Smooth muscle cell of the brain vasculature (primary cell): Measurements from ENCODE around the gene POLD4.

ENCODE experiments used
- DNase-seq: peaks from one replicate; pipeline ENCODE4 v3.0.0-alpha.2; 2012; ENCODE audit warnings: low read depth, low spot score

Gene POLD4

DNA sequence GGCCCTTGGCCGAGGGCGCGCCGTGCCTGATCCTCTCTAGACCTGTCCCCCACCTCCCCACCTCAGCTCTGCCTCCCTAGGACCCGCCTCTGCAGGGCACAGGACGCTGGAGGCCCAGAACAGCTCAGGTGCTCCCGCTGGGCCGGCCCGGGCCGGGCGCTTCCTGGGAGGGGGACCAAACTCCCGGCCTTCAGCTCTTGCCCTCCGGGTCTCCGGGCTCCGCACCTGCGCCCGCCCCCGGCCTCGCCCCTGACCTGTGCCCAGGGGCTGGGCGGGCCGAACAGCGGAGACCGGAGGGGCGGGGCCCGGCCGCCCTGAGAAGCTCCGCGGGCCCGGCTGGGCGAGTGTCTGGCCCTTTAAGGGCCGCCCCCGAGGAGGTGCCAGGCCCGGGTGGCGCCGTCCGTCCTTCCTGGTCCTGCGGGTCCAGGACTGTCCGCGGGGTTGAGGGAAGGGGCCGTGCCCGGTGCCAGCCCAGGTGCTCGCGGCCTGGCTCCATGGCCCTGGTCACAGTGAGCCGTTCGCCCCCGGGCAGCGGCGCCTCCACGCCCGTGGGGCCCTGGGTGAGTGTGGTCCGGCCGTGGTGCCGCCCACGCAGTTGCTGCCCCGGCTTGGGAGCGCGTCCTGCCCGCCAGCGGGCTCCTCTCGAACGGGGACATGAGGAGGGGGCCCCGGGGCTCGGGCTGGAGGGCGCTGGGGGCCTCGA lies 50.1 kb downstream of the POLD4 start, which contains the start of gene SSH3:
Gene SSH3, plus strand, starts transcription at position 399 of the 703 bp plus-strand sequence. Its CDS starts 96 bp downstream, at position 495.
- DNase-seq: no peak

DNA sequence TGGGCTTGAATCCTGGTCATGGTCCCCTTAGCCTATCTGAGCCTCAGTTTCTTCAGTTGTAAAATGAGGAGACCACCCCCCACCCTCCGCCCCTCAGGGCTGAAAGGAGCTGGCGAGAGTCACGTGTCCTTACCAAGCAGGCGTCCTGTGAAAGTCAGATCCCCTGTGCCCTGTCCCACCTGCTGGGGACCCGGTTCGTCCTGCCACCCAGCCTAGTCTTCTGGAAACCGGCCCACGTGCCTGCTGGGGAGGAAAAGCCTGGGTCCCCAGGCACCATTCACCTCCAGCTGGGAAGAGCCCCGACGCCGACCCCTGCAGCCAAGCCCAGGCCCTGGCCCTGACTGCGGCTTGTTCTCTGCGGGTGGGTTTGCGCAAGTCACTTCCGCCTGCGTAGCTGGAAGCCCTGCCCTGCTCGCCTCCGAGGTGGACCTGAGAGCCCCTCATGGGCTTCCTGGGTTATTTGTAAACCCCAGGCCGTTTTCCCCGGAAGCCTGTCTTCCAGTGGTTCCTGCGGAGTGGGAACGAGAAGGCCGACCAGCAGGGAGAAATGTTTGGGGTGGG lies 50.7 kb downstream of the POLD4 start:
- peak; percentile 56 for DNase-seq

DNA sequence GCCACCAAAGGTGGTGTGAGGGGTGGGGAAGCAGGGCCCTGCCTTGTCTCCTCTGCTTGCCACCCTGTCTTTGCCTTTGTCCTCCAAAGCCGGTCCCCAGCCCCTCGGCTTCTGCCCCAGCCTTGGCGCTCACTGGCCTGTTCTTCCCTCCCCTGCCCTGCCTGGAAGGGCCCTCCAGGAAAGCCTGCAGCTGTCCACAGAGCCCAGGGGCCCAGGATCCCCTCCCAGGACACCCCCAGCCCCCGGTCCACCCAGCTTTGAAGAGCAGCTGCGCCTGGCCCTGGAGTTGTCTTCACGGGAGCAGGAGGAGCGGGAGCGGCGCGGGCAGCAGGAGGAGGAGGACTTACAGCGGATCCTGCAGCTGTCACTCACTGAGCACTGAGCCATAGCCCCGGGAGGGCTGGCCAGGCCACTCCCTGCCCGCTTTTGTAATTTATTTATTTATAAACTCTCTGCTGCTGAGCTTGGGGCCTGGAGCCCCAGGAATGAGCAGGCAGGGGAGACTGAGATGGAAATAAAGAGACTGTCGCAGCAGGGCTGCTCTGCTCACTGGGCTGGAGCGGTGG lies 51.3 kb downstream of the POLD4 start:
- DNase-seq: peak; percentile 80

DNA sequence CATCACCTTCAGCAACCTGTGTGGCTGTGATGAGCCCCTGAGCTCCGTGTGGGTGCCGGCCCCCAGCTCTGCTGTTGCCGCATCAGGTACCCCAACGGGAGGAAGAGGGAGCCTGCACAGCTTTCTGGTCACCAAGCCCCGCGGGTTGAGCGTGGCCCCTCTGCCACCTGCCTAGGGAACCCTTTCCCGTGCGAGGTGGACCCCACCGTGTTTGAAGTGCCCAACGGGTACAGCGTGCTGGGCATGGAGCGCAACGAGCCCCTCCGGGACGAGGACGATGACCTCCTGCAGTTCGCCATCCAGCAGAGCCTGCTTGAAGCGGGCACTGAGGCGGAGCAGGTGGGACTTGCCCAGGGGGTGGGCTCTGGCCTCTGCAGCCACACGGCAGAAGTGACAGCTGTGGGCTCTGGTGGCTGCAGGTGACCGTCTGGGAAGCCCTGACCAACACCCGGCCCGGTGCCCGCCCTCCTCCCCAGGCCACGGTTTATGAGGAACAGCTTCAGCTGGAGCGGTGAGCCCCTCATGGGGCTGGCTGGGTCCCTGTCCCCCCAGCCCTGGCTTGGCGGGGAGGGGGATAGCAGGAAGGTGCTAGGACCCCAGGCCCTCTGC lies 51.9 kb downstream of the POLD4 start:
- no peak for DNase-seq
